Skeletal muscle satellite cell (primary cell): ENCODE results near the gene OPRL1. TPM values are rescaled to one million over a fixed set of nuclear protein-coding genes. Genes with fewer than 3 reads are reported as not detected.

Experiments used
- H3K27me3 ChIP-seq: 2 replicates; pipeline ENCODE4 v1.7.0; 2013; ENCODE audit warnings: low read length; ENCODE audit not compliant: control insufficient read depth, insufficient read depth
- H3K36me3 ChIP-seq: 2 replicates; pipeline ENCODE4 v1.7.0; 2013; ENCODE audit warnings: mild to moderate bottlenecking, control low read depth, low read length; ENCODE audit not compliant: insufficient read depth
- H3K4me1 ChIP-seq: 2 replicates; pipeline ENCODE4 v1.7.0; 2013; ENCODE audit warnings: low read length; ENCODE audit not compliant: control insufficient read depth, insufficient read depth
- H3K4me2 ChIP-seq: 2 replicates; pipeline ENCODE4 v1.7.0; 2013; ENCODE audit warnings: mild to moderate bottlenecking, low read length
- H3K4me3 ChIP-seq: 2 replicates; pipeline ENCODE4 v1.7.0; 2013; ENCODE audit warnings: low read length
- H3K9ac ChIP-seq: 2 replicates; pipeline ENCODE4 v1.7.0; 2013; ENCODE audit warnings: mild to moderate bottlenecking, low read depth, low read length, moderate library complexity
- H3K9me3 ChIP-seq: replicated peaks from 2 replicates; pipeline ENCODE4 v1.7.0; 2013; ENCODE audit warnings: mild to moderate bottlenecking, control low read depth, low read length
- small RNA-seq: library from RNA; depleted of rRNA; stranded (forward); fragments of <200 nt; gene quantifications from one replicate; pipeline ENCODE3, GENCODE V24; 2012

The OPRL1 gene

DNA sequence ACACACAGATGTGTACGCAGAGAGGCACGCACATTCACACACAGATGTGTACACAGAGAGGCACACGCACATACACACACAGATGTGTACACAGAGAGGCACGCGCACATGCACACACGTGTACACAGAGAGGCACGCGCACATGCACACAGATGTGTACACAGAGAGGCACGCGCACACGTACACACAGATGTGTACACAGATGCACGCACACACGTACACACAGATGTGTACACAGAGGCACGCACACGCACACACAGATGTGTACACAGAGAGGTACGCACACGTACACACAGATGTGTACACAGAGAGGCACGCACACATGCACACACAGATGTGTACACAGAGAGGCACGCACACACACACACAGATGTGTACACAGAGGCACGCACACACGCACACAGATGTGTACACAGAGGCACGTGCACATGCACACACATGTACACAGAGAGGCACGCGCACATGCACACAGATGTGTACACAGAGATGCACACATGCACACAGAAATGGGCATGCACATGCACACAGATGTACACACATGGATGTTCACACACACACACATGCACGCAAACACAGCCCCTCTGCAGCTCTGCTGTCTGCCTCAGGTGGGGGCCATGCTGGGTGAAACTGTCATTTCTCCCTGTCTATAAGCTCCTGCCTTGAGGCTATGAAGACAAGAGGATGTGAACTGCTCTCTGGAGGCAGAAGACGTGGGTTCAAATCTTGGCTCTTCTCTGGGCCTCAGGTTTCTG, 70.1 kb downstream of the OPRL1 start:
- no peak overlapping the region for H3K9ac ChIP-seq
- H3K4me1 ChIP-seq = no peaks in the 10 kb centered on the region
- H3K27me3 ChIP-seq = peaks cover 16% of the 10 kb centered on the region
- peaks cover 4% of the 10 kb centered on the region for H3K9me3 ChIP-seq
- no peak overlapping the region for H3K4me2 ChIP-seq
- no peaks in the 10 kb centered on the region for H3K36me3 ChIP-seq
- no peak overlapping the region for H3K4me3 ChIP-seq

Small RNA genes within 50 kb of the gene (small RNA-seq; reads per million reads assigned to genes)
- not detected for gene AL355803.1
- gene MIR6813 = not detected
